Stimulated activated CD4-positive, alpha-beta T cell treated with anti-CD3 and anti-CD28 coated beads, Interleukin-12 subunit alpha, Interleukin-12 subunit beta, amount 100 ng/mL, for 24 hours (primary cell): ENCODE measurements around the gene HDAC4.

ENCODE experiments used
- DNase-seq, 2 experiments: peaks; one replicate each; pipeline ENCODE4 v3.0.0-alpha.2; 2020; ENCODE audit warnings: low read depth in 2 of 2

The HDAC4 gene

GRCh38 chr2:239369631-239370161 lies 31.1 kb downstream of the HDAC4 start:
- peak; percentile 67 to 68 for DNase-seq

- DNase-seq: no peak
These were observed 31.8 kb downstream of the HDAC4 start for GRCh38 chr2:239368906-239369552.

DNA sequence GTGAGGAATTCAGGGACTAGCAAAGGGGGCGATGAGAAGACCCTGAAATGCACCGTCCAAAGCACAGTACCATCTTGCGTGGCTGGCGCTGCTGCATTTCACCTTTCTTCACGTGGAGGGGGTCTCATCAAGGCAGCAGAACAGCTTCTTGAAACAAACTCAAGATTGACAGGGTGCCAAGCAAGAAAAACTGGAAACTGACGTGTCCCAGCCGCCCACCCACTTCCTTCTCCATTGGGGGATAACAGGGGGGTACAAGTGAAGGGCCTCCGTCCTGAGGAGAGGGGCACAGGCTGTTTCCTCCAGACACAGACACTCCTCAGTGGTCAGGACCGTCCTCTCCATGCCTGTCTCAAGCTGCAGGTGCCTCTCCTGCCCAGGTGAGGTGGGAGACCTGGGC lies 32.5 kb downstream of the HDAC4 start:
- no peak for DNase-seq

DNA sequence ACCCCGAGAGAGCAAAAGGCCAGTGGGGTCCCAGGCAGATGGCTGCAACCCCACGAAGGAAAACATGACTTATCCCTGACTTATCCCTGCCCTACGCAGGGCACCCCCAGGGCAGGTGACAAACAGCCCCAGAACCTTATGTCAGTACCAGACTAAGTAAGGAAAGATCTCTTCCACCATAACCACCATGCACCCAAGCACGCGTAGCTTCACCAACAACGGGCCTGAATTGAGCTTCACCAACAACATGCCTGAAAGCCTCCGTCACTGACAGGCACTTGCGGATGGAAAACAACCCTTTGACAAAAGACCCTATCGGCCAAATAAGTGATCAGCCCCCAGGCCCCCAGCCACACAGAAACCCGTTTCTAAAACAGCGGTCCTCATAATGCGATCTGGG lies 34.1 kb downstream of the HDAC4 start:
- no peak for DNase-seq

DNA sequence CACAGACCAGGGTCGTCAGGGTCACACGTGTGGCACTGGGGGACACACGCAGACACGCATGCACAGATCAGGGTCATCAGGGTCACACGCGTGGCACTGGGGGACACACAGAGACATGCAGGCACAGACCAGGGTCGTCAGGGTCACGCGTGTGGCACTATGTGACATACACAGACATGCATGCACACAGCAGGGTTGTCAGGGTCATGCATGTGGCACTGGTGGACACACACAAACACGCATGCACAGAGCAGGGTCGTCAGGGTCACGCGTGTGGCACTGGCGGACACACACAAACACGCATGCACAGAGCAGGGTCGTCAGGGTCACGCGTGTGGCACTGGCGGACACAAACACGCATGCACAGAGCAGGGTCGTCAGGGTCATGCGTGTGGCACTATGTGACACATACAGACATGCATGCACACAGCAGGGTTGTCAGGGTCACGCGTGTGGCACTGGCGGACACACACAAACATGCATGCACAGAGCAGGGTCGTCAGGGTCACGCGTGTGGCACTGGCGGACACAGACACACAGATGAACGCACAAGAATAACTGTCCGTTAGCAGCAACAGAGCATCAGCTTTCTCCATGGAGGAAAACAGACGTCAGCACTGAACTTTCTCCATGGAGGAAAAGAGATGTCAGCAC lies 34.9 kb downstream of the HDAC4 start:
- DNase-seq: no peak

DNA sequence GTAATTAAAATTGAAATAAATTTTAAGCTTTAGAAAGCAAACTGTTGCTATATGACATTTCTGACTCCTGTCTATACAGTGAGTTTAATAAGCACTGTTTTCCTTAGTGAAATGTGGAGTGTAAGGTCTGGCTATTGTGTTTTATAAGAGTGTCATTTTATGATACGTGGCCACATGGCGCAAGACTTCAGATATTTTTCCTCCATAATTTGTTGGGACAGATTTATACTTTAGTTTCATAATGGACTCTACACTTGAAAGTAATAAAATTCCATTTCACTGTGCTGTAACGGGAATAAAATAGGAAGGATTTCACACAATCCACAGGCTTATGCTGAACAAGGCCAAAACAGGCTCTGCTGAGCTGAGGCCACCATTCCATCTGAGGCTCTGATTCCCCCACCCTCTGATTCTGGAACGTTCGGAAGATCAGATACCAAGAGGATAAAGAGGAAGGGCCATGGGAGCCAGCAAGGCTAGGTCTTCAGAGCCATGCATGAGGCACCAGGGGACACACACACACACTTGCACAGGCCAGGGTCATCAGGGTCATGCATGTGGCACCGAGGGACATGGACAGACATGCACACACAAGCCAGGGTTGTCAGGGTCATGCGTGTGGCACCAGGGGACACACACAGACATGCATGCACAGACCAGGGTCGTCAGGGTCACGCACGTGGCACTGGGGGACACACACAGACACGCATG lies 35.6 kb downstream of the HDAC4 start:
- DNase-seq: no peak

GRCh38 chr2:239363946-239364637 lies 36.7 kb downstream of the HDAC4 start:
- DNase-seq: no peak

DNA sequence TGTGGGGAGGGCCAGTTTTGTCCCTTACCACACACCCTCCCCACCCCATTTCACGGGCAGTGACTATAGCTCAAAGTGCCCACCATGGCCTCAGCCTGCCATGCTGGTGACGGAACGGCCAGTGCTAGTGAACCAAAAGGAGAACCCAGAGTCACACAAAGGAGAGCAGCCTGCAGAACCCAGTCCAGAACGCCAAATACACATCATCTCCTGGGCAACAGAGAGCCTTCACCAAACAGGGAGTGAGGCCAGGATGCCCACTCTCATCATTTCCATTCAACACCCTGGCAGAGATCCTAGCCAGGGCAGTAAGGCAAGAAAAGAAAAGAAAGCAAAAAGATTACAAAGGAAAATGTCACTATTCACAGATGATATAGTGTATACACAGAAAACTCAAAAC lies 38.3 kb downstream of the HDAC4 start:
- DNase-seq: no peak

DNA sequence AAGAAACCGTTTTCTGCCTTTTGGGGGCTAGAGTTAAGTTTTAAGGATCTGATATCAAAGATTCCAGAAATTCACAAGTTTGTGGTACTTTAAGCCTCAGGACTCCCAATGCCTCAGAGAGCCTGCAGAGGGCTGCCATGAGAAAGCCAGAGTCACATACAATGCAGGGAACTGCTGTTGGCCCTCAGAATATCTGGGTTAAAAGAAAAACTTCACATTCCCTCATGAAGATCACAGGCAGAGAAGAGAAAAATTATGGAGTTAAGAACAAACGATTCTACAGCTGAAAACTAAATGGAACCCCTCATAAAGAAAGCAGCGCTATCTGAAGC lies 39.5 kb downstream of the HDAC4 start:
- DNase-seq: no peak

DNA sequence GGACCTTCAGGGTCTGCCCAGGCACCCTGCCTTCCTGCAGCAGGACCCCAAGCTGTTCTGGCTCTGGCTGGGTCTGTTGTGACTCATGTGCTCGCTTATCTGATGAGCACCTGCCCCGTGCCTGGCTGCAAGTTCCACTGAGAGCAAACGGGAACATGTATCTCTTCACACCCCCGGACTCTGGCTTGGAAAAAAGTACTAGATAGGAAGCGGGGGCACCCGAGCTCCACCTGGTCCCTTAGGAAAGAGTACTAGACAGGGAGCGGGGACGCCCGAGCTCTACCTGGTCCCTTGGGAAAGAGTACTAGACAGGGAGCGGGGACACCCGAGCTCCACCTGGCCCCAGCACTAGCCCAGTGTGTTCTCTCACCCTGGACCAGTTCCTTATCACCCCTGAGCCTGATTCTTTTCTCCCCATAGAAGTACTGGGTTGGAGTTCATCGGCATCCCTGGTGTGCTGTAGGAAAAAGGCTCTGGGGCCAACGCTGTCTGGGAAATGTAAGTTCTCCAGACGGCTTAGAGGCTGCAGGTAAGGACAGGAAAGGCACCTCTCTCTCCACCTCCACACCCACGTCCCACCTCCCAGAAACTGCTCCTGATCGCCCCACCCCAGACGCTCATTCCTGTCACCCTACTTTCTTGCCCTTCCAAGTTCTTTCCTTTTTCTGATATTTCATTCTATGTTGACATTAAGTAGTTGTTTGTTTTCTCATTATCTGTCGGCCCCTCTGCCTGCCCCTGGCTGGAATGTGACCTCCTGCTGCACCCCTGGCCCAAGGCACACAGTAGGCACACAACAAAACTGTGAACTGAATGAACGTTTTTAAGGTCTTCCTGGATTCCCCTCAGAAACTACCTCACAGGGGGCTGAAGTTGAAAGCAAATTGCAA lies 40.2 kb downstream of the HDAC4 start:
- no peak for DNase-seq

DNA sequence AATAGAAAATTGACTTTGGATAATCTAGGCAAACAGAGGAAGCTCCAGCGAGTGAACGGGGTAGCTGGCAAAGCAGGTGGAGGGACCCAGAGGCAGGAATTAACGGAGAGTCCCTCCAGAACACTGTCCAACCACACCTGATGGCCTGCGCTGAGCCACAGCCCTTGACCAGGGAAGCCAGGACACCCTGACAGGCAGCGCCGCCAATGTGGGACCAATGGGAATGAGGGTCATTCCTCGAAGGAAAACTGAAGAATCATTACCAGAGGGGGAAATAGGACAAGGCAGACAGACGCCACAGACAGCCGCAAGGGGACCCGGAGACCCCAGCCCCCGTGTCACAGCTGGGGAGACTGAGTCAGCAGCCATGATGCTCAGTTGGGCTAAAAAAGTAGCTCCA lies 40.8 kb downstream of the HDAC4 start:
- DNase-seq: no peak

DNA sequence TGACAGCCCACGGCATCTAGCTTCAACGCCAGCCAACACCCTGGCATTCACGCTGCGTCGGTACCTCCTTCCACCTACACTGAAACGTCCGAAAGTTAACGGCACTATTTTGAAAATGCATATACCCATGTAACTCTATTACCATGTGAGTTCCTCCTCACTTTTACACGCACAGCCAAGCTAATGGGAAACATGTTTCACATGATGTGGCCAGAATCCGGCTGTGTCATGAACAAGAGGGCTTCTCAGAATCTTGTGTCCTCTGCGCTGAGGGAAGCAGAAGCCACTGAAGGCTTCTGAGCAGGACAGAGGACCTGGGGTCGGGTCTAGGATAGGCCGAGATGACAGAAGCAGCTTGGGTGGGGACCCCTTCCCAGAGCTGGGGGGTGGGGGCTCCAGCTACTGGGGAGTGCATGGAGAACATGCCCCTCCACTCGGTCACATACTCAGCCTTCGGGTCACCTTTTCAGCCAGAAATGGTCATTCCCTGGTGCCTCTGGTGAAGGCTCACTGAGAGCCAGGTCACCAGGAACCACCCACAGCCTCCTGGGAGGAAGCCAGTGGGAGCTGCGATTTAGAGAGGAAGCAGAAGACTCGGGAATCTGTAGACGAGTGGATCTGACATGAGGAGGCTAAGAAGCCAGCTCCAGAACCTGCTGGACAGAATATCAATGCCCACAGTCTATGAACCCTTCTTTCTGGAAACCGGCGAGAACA lies 41.5 kb downstream of the HDAC4 start:
- no peak for DNase-seq

DNA sequence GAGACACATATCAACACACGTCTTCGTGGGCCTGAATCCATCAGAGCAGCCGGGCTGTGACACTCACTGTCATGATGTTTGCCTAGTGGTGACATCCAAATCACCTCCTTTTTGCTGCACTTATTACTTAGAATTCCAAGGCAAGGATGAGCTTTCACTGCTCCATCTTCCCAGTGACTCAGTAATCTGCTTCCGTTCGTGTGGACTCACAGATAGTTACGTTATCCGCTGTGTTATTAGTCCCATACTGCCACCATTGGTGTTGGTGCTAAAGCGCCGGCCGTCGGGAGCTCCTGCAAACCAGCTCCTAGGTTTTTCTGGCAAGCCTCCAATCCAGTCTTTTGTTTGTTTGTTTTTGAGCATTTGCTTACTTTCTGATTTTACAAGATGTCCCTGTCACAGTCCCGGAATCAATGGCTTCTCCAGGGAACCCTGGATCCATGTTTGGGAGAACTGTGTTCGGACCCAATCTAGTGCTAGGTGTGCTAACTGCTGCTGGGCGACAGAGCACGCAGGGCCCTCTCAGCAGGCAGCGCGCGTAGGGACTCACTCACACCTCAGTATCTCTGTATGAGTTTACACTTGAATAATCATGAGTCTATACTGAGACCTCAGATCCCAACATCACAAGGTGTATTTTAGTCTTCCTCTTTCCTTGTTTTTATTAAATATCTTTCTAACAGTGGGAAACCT lies 42.6 kb downstream of the HDAC4 start:
- DNase-seq: no peak

DNA sequence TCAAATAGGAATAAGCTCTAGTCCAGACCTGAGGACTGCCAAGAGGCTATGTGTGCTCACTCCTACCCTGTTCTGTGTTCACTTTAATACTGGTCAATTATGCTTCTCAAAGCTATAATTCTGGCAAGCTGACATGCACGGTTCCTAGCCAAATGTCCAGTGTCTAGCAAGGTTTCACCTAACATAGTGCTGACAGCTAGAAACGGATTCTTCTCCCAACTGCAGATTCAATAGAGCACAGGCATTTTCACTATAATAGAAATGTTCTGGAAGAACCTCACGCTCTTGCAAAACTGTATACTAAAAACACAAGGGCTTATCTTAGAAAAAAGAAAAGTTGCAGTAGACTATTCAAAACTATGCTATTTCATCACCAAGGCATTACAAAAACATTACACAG lies 45.1 kb downstream of the HDAC4 start:
- no peak for DNase-seq

DNA sequence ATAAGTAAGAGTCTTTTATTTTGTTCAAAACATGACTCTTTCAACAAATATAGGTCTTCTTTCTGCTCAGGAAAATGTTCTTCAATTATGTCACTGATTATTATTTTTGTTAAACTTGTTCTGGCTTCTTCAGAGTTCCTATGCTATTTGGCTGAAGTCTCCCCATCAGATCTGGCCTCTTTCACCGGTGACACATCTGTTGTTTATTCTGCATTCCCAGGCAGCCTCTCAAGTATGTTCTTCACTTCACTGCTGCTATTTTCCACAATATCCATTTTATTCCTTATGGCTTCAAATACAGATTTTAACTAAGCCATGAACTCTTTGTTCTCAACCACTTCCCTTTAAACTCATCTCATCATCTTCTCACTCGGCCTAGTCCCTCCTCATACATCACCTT lies 45.7 kb downstream of the HDAC4 start:
- DNase-seq: no peak

DNA sequence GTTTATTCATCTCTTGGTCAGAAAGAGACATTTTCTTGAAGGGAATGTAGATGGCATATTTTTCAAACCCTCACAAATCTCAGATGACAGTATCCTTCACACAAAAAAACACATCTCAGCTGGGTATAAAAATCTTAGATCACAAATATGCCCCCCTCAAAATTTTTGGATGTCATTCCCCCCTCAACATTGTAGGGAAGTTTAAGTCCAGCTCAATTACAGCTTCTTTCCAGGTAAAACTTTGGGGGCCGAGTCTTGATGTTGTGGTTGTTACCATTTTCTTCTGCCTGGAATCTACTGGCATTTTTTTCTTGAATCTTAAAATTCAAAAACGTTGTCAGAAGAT lies 46.1 kb downstream of the HDAC4 start:
- no peak for DNase-seq

DNA sequence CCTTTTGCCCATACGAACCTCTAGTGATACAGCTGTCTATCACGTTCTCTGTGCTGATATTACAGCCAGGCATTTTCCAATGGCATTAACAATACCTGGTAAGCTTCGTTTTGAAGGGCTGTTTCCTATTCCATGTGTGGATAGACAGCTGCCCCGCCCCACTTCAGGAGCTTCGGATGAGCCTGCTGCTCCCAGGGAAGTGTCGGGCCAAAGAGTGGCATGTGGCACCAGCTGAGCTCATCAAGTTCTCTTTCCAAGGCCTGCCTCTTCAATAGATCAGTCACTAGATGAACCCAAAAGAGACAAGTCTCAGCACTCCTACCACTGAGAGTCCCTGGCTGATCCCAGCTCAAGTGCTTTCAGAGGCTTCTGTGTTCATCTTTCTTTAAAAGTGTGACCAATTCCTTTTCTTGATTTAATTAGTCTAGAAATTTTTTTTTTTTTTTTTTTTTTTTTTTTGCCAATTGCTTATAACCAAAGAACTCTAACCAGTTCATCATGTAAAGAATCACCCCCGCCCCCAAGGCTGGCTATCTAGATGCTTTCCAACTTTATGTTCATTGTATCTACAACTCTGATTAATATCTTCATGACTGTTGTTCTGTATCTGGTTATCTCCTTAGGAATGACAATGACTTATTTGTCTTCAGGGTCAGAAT lies 46.6 kb downstream of the HDAC4 start:
- no peak for DNase-seq

DNA sequence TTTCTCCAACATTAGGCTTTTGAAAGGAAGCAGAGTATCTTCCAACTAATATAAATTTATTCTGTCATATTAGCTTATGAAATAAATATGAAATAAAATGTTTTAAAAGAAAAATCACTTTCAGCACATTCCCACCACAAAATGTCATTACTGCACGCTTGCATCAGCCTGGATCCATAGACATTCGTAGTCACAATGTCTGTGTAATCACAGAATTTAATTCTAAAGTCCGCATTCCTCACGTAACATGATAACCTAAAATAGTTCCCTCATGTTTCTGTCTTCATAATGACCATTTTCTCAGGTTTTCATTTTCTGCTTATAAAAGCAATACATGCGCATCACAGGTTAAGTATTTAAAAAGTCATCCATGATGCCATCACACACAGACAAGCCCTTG lies 47.1 kb downstream of the HDAC4 start:
- no peak for DNase-seq

GRCh38 chr2:239351687-239352086 lies 49.1 kb downstream of the HDAC4 start:
- no peak for DNase-seq
